GM19351 (cell line): Measurements from ENCODE around the gene PALLD.

Experiments used
- ATAC-seq: cut with Tn5 transposase; IDR thresholded peaks from one replicate; pipeline ENCODE4 v1.9.1; 2021; ENCODE audit warnings: mild to moderate bottlenecking, moderate library complexity; ENCODE audit not compliant: unreplicated experiment

PALLD gene

GRCh38 chr4:168882650-168883233, 385.9 kb downstream of the PALLD start:
- ATAC-seq: no peak

- no peak for ATAC-seq
Observed at GRCh38 chr4:168883513-168883912, 386.7 kb downstream of the PALLD start.

- no peak for ATAC-seq
Observed at GRCh38 chr4:168884251-168885124, 387.6 kb downstream of the PALLD start.

- ATAC-seq: no peak
Observed at GRCh38 chr4:168885400-168885799, 388.5 kb downstream of the PALLD start.

- no peak for ATAC-seq
Observed at GRCh38 chr4:168886351-168886750, 389.5 kb downstream of the PALLD start.

- no peak for ATAC-seq
Observed at GRCh38 chr4:168887809-168888208, 391.0 kb downstream of the PALLD start.

GRCh38 chr4:168888715-168889215, 391.9 kb downstream of the PALLD start:
- no peak for ATAC-seq

GRCh38 chr4:168891086-168891485, 394.2 kb downstream of the PALLD start:
- ATAC-seq: no peak

- no peak for ATAC-seq
Observed at GRCh38 chr4:168891688-168892087, 394.8 kb downstream of the PALLD start.

GRCh38 chr4:168892475-168892874, 395.6 kb downstream of the PALLD start:
- ATAC-seq: no peak

GRCh38 chr4:168893205-168893604, 396.4 kb downstream of the PALLD start:
- ATAC-seq: no peak

- ATAC-seq: no peak
Observed at GRCh38 chr4:168893807-168894206, 397.0 kb downstream of the PALLD start.

GRCh38 chr4:168900080-168900479, 403.2 kb downstream of the PALLD start:
- no peak for ATAC-seq

GRCh38 chr4:168907119-168907698, 410.4 kb downstream of the PALLD start:
- no peak for ATAC-seq

GRCh38 chr4:168908093-168908492, 411.2 kb downstream of the PALLD start:
- no peak for ATAC-seq

GRCh38 chr4:168908851-168909273, 412.0 kb downstream of the PALLD start:
- no peak for ATAC-seq

- no peak for ATAC-seq
Observed at GRCh38 chr4:168914095-168914494, 417.2 kb downstream of the PALLD start.

GRCh38 chr4:168917138-168917779, 420.4 kb downstream of the PALLD start:
- peak; percentile 66 for ATAC-seq

- no peak for ATAC-seq
Observed at GRCh38 chr4:168919706-168920324, 423.0 kb downstream of the PALLD start.

- ATAC-seq: no peak
Observed at GRCh38 chr4:168920441-168921065, 423.7 kb downstream of the PALLD start.
